HG03575 (cell line): Measurements from ENCODE around the gene JAML.
"Not testable (repeated sequence)": the region's sequence is repeated elsewhere in the genome, so short reads cannot be mapped to it uniquely, and the experiment has no call there.

Experiments
- ATAC-seq: cut with Tn5 transposase; IDR thresholded peaks from one replicate; pipeline ENCODE4 v1.9.1; 2021; ENCODE audit not compliant: unreplicated experiment, insufficient number of reproducible peaks, low FRiP score; ENCODE audit errors: extremely low read depth

The JAML gene

DNA sequence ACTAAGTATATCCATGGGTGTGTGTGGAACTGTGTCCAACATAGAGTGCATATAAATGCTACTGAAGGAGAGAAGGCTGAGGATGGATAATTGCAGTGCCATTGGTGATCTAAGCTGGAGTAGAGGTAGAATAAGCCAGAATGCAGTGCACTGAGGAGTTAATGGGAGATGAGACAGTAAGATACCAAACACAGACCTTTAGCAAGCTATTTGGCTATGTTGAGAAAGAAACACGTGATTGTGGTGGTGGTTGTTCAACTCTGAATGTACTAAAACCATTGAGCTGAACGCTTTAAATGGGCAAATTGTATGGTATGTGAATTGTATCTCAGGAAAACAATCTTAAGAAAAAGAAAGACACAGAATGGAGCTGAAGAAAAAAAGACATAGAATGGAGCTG, 22.8 kb downstream of the JAML start:
- no peak for ATAC-seq

DNA sequence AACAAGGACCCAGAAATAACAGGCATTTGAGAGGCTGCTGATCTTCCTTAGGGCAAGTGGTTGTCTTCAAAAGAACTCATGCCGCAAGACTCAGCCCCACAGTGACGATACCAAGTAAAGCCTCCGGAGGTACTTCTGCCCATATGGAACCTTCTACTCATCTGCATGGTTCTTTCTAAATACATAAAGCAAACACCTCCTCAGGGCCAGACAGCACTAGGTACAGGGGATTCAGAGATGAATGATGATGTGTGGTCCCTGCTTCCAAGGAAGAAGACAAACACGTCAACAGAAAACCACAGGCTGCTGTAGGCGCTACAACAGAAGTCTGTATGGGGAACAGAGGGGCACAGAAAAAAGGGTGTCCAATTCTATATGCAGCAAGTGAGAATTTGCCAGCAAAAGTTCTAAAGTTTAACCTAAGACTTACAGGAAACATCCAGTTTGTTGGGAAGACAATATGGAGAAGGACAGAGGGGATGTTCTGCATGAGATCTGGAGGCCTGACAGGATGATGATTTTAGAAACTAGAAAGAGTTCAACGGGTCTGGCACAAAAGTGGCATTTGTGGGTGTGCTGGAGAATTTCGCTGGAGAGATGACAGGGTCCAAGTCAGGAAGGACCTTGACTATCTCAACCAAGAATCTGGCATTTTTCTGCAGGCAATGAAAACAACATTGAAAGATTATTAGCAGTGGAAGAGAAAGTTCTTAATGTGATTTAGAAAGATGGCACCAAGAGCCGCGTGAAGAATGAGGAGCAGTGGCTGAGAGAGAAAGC, 23.7 kb downstream of the JAML start:
- ATAC-seq = no peak

- ATAC-seq = no peak
These were observed 24.3 kb downstream of the JAML start for GRCh38 chr11:118200497-118200896.

DNA sequence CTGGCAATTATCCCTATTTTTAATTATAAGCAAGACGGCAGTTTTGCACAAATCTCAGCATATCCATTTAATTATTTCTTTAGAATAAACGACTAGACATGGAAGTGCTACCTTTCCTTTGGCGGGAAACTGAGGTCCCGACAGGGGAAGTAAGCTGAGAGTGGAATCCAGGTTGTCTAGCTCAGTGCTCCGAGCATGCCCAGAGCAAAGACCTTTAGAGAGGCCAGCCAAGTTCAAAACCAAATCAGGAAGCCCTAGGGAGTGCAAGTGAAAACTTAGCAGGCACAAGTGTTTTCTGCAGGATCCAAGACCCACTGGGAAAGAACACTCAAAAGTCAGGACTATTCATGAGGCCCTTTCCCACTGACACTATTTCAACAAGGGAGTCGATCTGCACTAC, 25.7 kb downstream of the JAML start:
- no peak for ATAC-seq

GRCh38 chr11:118198370-118198769, 26.4 kb downstream of the JAML start:
- ATAC-seq = no peak

- no peak for ATAC-seq
These were observed 29.8 kb downstream of the JAML start for GRCh38 chr11:118194835-118195627.

DNA sequence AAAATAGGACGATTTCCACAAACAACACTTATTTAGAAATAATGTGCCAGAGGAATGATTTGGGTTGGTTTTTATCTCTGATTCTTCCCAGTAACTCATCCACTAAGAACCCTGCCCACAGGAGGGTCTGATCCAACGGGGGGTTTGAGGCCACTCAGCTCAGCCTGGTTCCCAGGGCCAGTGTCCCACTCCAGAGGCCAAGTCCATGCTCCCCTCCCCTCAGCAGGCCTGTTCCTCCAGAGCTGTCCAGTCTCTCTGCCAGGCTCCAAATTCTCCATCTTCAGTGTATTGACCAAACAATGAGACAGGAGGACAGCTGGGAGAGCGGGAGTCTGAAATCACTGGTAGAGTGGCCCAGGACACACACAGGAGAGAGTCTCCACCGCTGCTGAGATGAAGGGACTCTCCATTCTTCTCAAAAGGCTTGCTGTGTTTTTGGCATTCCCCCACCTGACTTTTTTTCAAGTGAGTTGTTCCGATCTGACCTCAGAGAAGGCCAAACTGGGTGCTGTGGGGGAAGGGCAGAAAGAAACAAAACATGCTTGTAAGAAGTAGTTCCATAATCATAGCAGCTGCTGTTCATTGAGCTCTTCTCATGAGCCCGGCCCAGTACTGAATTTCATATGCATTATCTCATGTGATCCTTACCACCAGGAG, 30.8 kb downstream of the JAML start:
- no peak for ATAC-seq

- not testable (repeated sequence) for ATAC-seq
These were observed 32.0 kb downstream of the JAML start for GRCh38 chr11:118192817-118193216.

DNA sequence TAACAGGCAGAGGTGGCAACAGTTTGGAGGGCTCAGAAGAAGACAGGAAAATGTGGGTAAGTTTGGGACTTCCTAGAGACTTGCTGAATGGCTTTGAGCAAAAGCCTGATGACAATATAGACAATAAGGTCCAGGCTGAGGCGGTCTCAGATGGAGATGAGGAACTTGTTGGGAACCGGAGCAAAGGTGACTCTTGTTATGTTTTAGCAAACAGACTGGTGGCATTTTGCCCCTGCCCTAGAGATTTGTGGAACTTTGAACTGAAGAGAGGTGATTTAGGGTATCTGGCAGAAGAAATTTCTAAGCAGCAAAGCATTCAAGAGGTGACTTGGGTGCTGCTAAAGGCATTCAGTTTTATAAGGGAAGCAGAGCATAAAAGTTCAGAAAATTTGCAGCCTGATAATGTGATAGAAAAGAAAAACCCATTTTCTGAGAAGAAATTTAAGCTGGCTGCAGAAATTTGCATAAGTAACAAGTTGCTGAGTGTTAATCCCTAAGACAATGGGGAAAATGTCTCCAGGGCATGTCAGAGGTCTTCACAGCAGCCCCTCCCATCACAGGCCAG, 33.8 kb downstream of the JAML start:
- ATAC-seq = not testable (repeated sequence)

- ATAC-seq = no peak
These were observed 38.3 kb downstream of the JAML start for GRCh38 chr11:118186346-118187107.

DNA sequence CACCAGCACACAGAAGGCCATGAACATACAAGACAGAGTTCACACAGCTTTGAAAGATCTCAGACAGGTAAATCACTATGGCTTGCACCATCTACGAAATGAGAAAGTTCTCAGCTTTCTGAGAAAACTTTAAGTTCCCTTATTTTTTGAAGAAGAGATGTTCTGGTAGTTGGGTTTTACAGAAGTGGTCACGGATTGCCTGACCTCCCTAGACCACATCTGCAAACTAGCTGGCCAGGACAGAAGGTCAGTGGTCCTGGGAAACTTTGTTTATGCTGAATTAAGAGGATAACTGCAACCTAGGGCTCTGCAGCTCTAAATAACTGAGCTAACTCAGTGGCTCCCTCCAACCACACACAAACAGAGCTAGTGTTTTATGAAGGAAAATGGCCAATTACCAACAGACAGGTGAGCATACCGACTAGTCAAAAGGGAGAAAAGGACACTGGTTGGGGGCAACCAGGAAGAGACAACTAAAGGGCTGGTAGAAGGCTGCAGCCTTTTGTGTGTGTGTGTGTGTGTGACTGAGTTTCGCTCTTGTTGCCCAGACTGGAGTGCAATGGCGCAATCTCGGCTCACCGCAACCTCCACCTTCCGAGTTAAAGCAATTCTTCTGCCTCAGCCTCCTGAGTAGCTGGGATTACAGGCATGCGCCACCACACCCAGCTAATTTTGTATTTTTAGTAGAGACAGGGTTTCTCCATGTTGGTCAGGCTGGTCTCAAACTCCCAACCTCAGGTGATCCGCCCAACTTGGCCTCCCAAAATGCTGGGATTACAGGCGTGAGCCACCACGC, 39.8 kb downstream of the JAML start:
- no peak for ATAC-seq

DNA sequence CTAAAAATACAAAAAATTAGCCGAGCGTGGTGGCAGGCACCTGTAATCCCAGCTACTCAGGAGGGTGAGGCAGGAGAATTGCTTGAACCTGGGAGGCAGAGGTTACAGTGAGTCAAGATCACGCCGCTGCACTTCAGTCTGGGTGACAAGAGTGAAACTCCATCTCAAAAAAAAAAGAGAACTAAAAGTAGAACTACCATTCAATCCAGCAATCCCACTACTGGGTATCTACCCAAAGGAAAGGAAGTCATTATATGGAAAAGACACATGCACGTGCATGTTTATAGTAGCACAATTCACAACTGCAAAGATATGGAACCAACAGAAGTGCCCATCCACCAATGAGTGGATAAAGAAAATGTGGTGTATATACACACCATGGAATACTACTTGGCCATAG, 41.1 kb downstream of the JAML start:
- not testable (repeated sequence) for ATAC-seq

GRCh38 chr11:118180300-118180703, 44.5 kb downstream of the JAML start:
- no peak for ATAC-seq

- no peak for ATAC-seq
These were observed 48.1 kb downstream of the JAML start for GRCh38 chr11:118176778-118177134.

GRCh38 chr11:118175993-118176777, 48.6 kb downstream of the JAML start, which contains the start of gene SCN2B:
TSS of gene SCN2B (minus strand) at chr11:118176639. CDS start at chr11:118176431, 208 bp downstream.
- no peak for ATAC-seq

- no peak for ATAC-seq
These were observed 49.5 kb downstream of the JAML start for GRCh38 chr11:118175031-118175992.
